HG03558 (cell line): ENCODE results near the gene GNG7.

Experiments
- ATAC-seq: cut with Tn5 transposase; IDR thresholded peaks from one replicate; pipeline ENCODE4 v1.9.1; 2021; ENCODE audit warnings: moderate number of reproducible peaks; ENCODE audit not compliant: unreplicated experiment; ENCODE audit errors: extremely low read depth

GNG7 gene

GRCh38 chr19:2727640-2727944 is 25.1 kb upstream of the GNG7 start:
- ATAC-seq, result no peak

GRCh38 chr19:2726904-2727639 is 24.6 kb upstream of the GNG7 start:
- no peak for ATAC-seq

- ATAC-seq, result no peak
These were observed 23.8 kb upstream of the GNG7 start for GRCh38 chr19:2726160-2726855.

GRCh38 chr19:2724148-2724557 is 21.7 kb upstream of the GNG7 start:
- ATAC-seq, result no peak

- no peak for ATAC-seq
These were observed 21.3 kb upstream of the GNG7 start for GRCh38 chr19:2723747-2724146.

GRCh38 chr19:2723345-2723715 is 20.8 kb upstream of the GNG7 start:
- no peak for ATAC-seq

- ATAC-seq, result no peak
These were observed 20.2 kb upstream of the GNG7 start for GRCh38 chr19:2722541-2723344.

- ATAC-seq, result no peak
These were observed 19.4 kb upstream of the GNG7 start for GRCh38 chr19:2721570-2722540.

- ATAC-seq, result no peak
These were observed 18.5 kb upstream of the GNG7 start, which contains the start of gene DIRAS1 for GRCh38 chr19:2720777-2721569. DIRAS1 (minus strand) TSS chr19:2721372; CDS start chr19:2717806, 3,566 bp downstream.

GRCh38 chr19:2719920-2720776 is 17.7 kb upstream of the GNG7 start:
- no peak for ATAC-seq

GRCh38 chr19:2719232-2719735 is 16.8 kb upstream of the GNG7 start:
- ATAC-seq, result no peak

- no peak for ATAC-seq
These were observed 15.4 kb upstream of the GNG7 start for GRCh38 chr19:2717638-2718541.

GRCh38 chr19:2716722-2717637 is 14.5 kb upstream of the GNG7 start:
- no peak for ATAC-seq

- ATAC-seq, result no peak
These were observed 13.8 kb upstream of the GNG7 start for GRCh38 chr19:2716275-2716650.

- ATAC-seq, result no peak
These were observed 13.2 kb upstream of the GNG7 start for GRCh38 chr19:2715470-2716274.
